Uterus (tissue), 2 donors: ENCODE results near the gene DALRD3.

Source experiments
- CTCF ChIP-seq, 4 experiments: fragments of 200-600 bp in 2 of 4; fragments of 450-650 bp in 2 of 4; sonication (generic) in 2 of 4; IDR thresholded peaks; one replicate each; pipeline ENCODE4 v1.5.1; 2016 to 2019; ENCODE audit warnings: antibody characterized with exemption in 4 of 4, mild to moderate bottlenecking in 2 of 4, moderate library complexity in 1 of 4
- POLR2A ChIP-seq, 2 donors: fragments of 450-650 bp; IDR thresholded peaks; one replicate each; pipeline ENCODE4 v1.6.1; 2016; ENCODE audit warnings: antibody characterized with exemption in 2 of 2, mild to moderate bottlenecking in 1 of 2, moderate library complexity in 1 of 2

- TF ChIP-seq CTCF (IDR thresholded peaks at IDR 0.05) (peak in 3 of 4 experiments; percentile 24 to 29 (median 28)), POLR2A (IDR thresholded peaks at IDR 0.05) (no peak)
Measured at GRCh38 chr3:49013738-49014660, 4.4 kb downstream of the DALRD3 start.
